T-cell (primary cell): ENCODE results near the gene CCDC70. TPM values are rescaled to one million over a fixed set of nuclear protein-coding genes. Genes with fewer than 3 reads are reported as not detected.

ENCODE experiments used
- ATAC-seq, 4 experiments: fragments of 200-7000 bp in 3 of 4; fragments of 150-1000 bp in 1 of 4; cut with Tn5 transposase; replicated peaks in 1 of 4; 1 replicate in 3 of 4; 2 replicates in 1 of 4; pipeline ENCODE4 v1.10.0; 2021; ENCODE audit warnings: moderate library complexity in 3 of 4, mild to moderate bottlenecking in 2 of 4, moderate number of reproducible peaks in 1 of 4
- CTCF ChIA-PET, 2 donors: fragments of 300-600 bp; sonication (Branson Sonifier 250); formaldehyde crosslinking; loops; one replicate each; lab custom pipeline; 2022; ENCODE audit warnings: antibody characterized with exemption in 2 of 2; lab: Charles Lee
- POLR2A ChIA-PET, 2 donors: fragments of 300-600 bp; sonication (Branson Sonifier 250); formaldehyde crosslinking; loops; one replicate each; lab custom pipeline; 2022; ENCODE audit warnings: antibody characterized with exemption in 2 of 2; lab: Charles Lee
- DNase-seq, 35 experiments: peaks; one replicate each; pipeline versions ENCODE4 v3.0.0 to v3.0.0-alpha.2; 2013 to 2023
- H3K27ac ChIP-seq: one replicate; pipeline ENCODE4 v1.5.1; 2013; ENCODE audit warnings: low read length
- H3K27me3 ChIP-seq, 2 experiments: replicated peaks in 1 of 2; 1 replicate in 1 of 2; 2 replicates in 1 of 2; pipeline versions ENCODE4 v1.6.1 to v1.7.0; 2013; ENCODE audit warnings: low read length in 1 of 2, mixed read lengths in 1 of 2; ENCODE audit not compliant: control insufficient read depth in 2 of 2, insufficient read depth in 2 of 2; ENCODE audit errors: extremely low read depth in 1 of 2
- H3K36me3 ChIP-seq, 2 donors: 1 replicate in 1 of 2; 2 replicates in 1 of 2; pipeline versions ENCODE4 v1.6.1 to v1.7.0; 2013; ENCODE audit warnings: low read length in 1 of 2; ENCODE audit not compliant: control insufficient read depth in 2 of 2, insufficient read depth in 1 of 2; ENCODE audit errors: extremely low read depth in 1 of 2
- H3K4me1 ChIP-seq, 2 experiments: 1 replicate in 1 of 2; 2 replicates in 1 of 2; pipeline versions ENCODE4 v1.6.1 to v1.7.0; 2013; ENCODE audit warnings: low read length in 2 of 2, mixed read lengths in 1 of 2; ENCODE audit not compliant: insufficient read depth in 2 of 2, control insufficient read depth in 1 of 2; ENCODE audit errors: extremely low read depth in 1 of 2
- H3K4me3 ChIP-seq, 2 donors: 1 replicate in 1 of 2; 2 replicates in 1 of 2; pipeline versions ENCODE4 v1.5.1 to v1.7.0; 2013; ENCODE audit warnings: mild to moderate bottlenecking in 2 of 2, low read length in 1 of 2, moderate library complexity in 1 of 2; ENCODE audit not compliant: control insufficient read depth in 1 of 2; ENCODE audit errors: extremely low read depth in 1 of 2
- H3K9me3 ChIP-seq: 2 replicates; pipeline ENCODE4 v1.7.0; 2013
- H3K27ac Mint-ChIP-seq, 2 donors: one replicate each; pipeline ENCODE4 v1.8.0; 2020 to 2021; ENCODE audit warnings: mild to moderate bottlenecking in 2 of 2, mixed read lengths in 2 of 2
- H3K27me3 Mint-ChIP-seq, 2 donors: one replicate each; pipeline ENCODE4 v1.8.0; 2021 to 2022; ENCODE audit warnings: mixed read lengths in 2 of 2
- H3K36me3 Mint-ChIP-seq: one replicate; pipeline ENCODE4 v1.8.0; 2021; ENCODE audit warnings: mixed read lengths
- H3K4me1 Mint-ChIP-seq, 3 donors: one replicate each; pipeline ENCODE4 v1.8.0; 2020 to 2022; ENCODE audit warnings: mixed read lengths in 3 of 3, mild to moderate bottlenecking in 1 of 3
- H3K4me3 Mint-ChIP-seq, 3 donors: one replicate each; pipeline ENCODE4 v1.8.0; 2020 to 2022; ENCODE audit warnings: mild to moderate bottlenecking in 3 of 3, mixed read lengths in 3 of 3, moderate library complexity in 3 of 3
- H3K9me3 Mint-ChIP-seq, 3 donors: one replicate each; pipeline ENCODE4 v1.8.0; 2020 to 2022; ENCODE audit warnings: mixed read lengths in 3 of 3
- WGBS: methylation state at CpG from one replicate; pipeline ENCODE4 v1.1.5; 2013; ENCODE audit warnings: missing lambda C conversion rate; ENCODE audit not compliant: insufficient coverage; 5-methylcytosine and 5-hydroxymethylcytosine counted together
- total RNA-seq, 35 experiments: library from RNA in 6 of 35; stranded (reverse) in 6 of 35; fragments of 120-200 nt in 1 of 35; gene quantifications; one replicate each; pipeline versions ENCODE4 v1.2.1 to v1.2.4 and lab custom pipeline; 2013 to 2026

Gene CCDC70
- total RNA-seq, 5 donors from 2014 or later (not counting 1 experiment from before 2014, with no cell fraction given) = not detected

DNA sequence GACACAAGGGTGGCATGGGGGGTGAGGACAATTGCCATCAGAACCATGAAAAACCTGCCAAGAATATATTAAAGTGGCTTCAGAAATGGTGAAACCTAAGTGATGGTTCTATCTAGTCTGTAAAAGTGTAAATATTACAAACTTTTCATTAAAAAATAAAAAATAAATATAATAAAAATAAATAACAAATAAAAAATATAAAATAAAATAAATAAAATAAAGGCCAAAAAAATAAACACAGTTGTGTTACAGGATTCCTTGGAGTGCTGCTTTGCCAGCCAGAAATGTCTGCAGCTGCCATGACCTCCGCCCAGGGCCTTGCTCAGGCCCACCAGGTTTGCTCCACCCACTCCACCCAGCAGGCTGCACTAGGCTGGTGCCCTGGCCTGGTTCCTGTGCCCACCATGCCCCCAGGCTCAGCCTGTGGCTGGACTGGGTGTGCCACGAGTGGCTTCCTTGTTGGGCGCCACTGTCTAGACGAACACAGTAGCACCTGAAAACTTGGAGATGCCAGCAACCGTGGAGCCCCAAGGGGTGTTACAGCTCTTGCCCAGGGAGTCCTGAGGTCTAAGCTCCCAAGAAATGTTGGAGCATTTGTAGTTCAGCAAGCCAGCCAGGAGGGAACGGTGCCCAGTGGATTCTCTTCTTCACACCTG is 20.9 kb downstream of the CCDC70 start:
- Mint-ChIP-seq H3K27ac (no peak overlapping the region), H3K36me3 (no peaks in the 10 kb centered on the region), H3K9me3 (peaks cover 0 to 18% (median 6%) of the 10 kb centered on the region in 3 donors), H3K4me3 (no peak overlapping the region), H3K27me3 (no peaks in the 10 kb centered on the region), H3K4me1 (no peaks in the 10 kb centered on the region)
- Histone ChIP-seq H3K4me1 (no peaks in the 10 kb centered on the region), H3K4me3 (no peak overlapping the region), H3K27me3 (no peaks in the 10 kb centered on the region), H3K9me3 (peaks cover 2% of the 10 kb centered on the region), H3K36me3 (peaks cover 0 to 4% of the 10 kb centered on the region in 2 donors), H3K27ac (no peak overlapping the region)
- DNase-seq (no peak), ATAC-seq (no peak)
- ChIA-PET CTCF (no interaction called here), POLR2A (no interaction called here)
- 89% methylated on average over 6 of the region's 6 CpGs for WGBS

DNA sequence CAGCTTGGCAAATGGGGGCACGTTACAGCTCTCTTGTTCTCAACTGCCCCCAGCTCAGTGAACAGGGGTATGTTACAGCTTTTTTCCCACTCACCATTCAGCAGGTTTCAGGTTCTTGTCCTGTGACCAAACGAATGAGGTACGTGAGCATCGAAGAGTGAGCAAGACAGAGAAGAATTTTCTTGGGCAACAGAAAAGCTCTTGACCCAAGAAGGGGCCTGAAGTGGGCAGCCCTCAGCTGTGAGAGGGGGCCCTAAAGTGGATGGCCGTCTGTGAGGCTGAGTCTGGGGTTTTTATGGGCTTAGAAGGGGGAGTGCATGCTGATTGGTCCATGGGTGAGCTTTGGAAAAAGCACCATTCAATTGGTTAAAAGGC is 21.4 kb downstream of the CCDC70 start:
- Histone ChIP-seq H3K4me3 (no peak overlapping the region), H3K9me3 (peaks cover 2% of the 10 kb centered on the region), H3K36me3 (peaks cover 0 to 4% of the 10 kb centered on the region in 2 donors), H3K27ac (no peak overlapping the region), H3K4me1 (no peaks in the 10 kb centered on the region), H3K27me3 (no peaks in the 10 kb centered on the region)
- CTCF ChIA-PET = no interaction called here
- no peaks in the 10 kb centered on the region for H3K4me1 Mint-ChIP-seq
- H3K27ac Mint-ChIP-seq = no peak overlapping the region
- DNase-seq (no peak), ATAC-seq (no peak)
- H3K36me3 Mint-ChIP-seq = no peaks in the 10 kb centered on the region
- H3K27me3 Mint-ChIP-seq = no peaks in the 10 kb centered on the region
- POLR2A ChIA-PET = no interaction called here
- H3K4me3 Mint-ChIP-seq = no peak overlapping the region
- peaks cover 0 to 18% (median 6%) of the 10 kb centered on the region in 3 donors for H3K9me3 Mint-ChIP-seq
- 75% methylated on average over 4 of the region's 5 CpGs for WGBS

DNA sequence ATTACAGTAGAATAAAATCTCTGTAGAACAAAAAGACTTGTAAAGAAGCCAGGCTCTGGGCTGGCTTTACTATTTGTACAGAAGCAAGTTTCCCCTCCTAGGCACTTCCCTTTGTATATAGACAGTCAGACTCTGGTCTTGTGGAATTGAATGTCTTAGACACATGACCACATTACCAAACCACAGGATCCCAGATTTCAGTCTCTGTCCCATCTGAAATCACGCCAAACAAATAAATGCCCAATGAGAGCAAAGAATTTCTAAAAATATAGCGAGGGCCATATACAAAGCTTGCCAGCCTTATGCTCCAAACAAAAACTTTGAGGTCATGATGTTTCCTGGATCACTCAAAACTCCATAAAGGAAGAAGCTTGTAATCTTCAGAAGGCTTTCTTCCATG is 23.9 kb downstream of the CCDC70 start:
- no peak overlapping the region for H3K27ac Mint-ChIP-seq
- Histone ChIP-seq H3K27ac (no peak overlapping the region), H3K27me3 (peaks cover 0 to 5% of the 10 kb centered on the region in 2 experiments), H3K4me1 (no peaks in the 10 kb centered on the region), H3K9me3 (peaks cover 2% of the 10 kb centered on the region), H3K4me3 (no peak overlapping the region), H3K36me3 (peaks cover 0 to 4% of the 10 kb centered on the region in 2 donors)
- DNase-seq = no peak
- ATAC-seq = no peak
- no peaks in the 10 kb centered on the region for H3K4me1 Mint-ChIP-seq
- H3K36me3 Mint-ChIP-seq = no peaks in the 10 kb centered on the region
- 86% methylated on average over 1 of the region's 2 CpGs for WGBS
- CTCF ChIA-PET = no interaction called here
- H3K27me3 Mint-ChIP-seq = peaks cover 0 to 3% of the 10 kb centered on the region in 2 donors
- POLR2A ChIA-PET = interaction anchor here in 1 of 2 donors (0.5 kb wide), 1 partner anchor 9 kb away, joined by 3 read pairs; no protein-coding TSS in a partner anchor
- peaks cover 0 to 18% (median 6%) of the 10 kb centered on the region in 3 donors for H3K9me3 Mint-ChIP-seq
- H3K4me3 Mint-ChIP-seq = no peak overlapping the region

DNA sequence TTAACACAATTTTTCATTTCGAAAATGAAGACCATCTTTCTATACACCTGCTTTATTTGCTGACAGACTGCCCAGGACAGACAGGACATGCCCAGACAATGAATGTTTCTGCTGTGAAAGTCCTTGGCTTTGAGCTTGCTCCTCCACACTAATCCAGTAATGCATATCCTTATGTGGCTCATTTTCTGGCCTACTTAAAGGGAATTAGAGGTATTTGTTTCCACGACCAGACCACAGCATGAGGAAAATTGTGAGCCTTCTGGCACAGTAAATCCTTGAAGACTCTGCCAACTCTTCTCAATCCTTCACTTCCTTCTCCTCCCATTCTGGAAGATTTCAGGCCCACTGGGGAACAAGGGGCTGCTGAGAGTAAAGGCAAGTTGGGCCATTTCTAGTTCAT is 25.7 kb downstream of the CCDC70 start:
- Histone ChIP-seq H3K4me1 (no peaks in the 10 kb centered on the region), H3K4me3 (no peak overlapping the region), H3K27me3 (peaks cover 0 to 5% of the 10 kb centered on the region in 2 experiments), H3K36me3 (peaks cover 0 to 4% of the 10 kb centered on the region in 2 donors), H3K9me3 (no peaks in the 10 kb centered on the region), H3K27ac (no peak overlapping the region)
- peaks cover 0 to 3% of the 10 kb centered on the region in 2 donors for H3K27me3 Mint-ChIP-seq
- no peak overlapping the region for H3K4me3 Mint-ChIP-seq
- H3K27ac Mint-ChIP-seq = no peak overlapping the region
- POLR2A ChIA-PET = no interaction called here
- CTCF ChIA-PET = no interaction called here
- peaks cover 0 to 7% (median 6%) of the 10 kb centered on the region in 3 donors for H3K9me3 Mint-ChIP-seq
- ATAC-seq (no peak), DNase-seq (no peak)
- no peaks in the 10 kb centered on the region for H3K4me1 Mint-ChIP-seq
- no peaks in the 10 kb centered on the region for H3K36me3 Mint-ChIP-seq
- WGBS = no CpG with 5 or more reads among the region's 2 CpGs

DNA sequence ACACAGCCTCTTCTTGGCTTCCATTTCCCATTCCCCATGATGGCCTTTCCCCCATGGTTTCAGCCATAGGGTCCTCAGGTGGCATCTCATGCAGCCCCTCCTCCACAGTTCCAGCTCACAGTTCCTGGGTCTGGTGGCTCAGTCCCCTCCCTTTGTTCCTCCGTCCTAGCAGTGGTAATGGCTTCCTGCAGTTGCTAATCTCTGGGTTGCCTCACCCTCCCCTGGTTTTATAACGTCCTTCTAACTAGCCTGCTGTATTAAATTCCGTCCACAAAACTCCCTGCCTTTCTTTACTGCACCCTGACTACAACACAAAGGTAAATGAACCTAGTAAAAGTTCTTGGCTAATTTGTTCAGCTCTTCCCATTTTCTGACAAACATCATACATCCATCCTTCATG is 30.9 kb downstream of the CCDC70 start:
- Histone ChIP-seq H3K4me1 (no peaks in the 10 kb centered on the region), H3K4me3 (no peak overlapping the region), H3K9me3 (no peaks in the 10 kb centered on the region), H3K36me3 (no peaks in the 10 kb centered on the region), H3K27me3 (peaks cover 0 to 16% of the 10 kb centered on the region in 2 experiments), H3K27ac (no peak overlapping the region)
- no peak for ATAC-seq
- POLR2A ChIA-PET = no interaction called here
- WGBS = 65% methylated on average over 3 of the region's 3 CpGs
- CTCF ChIA-PET = no interaction called here
- DNase-seq = no peak
- Mint-ChIP-seq H3K27ac (no peak overlapping the region), H3K9me3 (no peaks in the 10 kb centered on the region), H3K4me1 (peaks cover 0 to 4% (median 4%) of the 10 kb centered on the region in 3 donors), H3K4me3 (no peak overlapping the region), H3K36me3 (no peaks in the 10 kb centered on the region), H3K27me3 (peaks cover 5 to 16% of the 10 kb centered on the region in 2 donors)

DNA sequence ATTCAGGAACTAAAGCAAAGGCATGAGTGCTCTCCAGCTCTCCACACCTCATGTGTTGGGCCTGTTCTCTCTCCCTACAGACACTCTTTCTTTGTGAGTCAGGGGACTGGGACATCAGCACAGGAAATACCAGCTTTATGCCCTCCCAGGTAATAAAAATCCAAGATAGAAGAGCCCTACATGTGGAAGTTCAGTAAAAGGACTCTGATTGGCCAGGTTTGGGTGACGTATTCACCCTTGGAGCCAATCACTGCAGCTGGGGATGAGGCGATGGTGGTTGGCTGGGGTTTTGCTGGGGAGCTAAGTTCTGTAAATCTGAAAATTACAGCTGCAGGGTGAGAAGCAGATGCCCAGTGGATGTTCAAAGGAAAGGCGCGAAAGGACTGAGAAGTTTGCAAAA is 32.5 kb downstream of the CCDC70 start:
- ATAC-seq = no peak
- no peak overlapping the region for H3K27ac ChIP-seq

More for the DNA sequence above, 32.5 kb downstream of the CCDC70 start:
- POLR2A ChIA-PET = interaction anchor here in 1 of 2 donors (0.7 kb wide), 1 partner anchor 8 kb away, joined by 3 read pairs; no protein-coding TSS in a partner anchor
- no peak for DNase-seq
- CTCF ChIA-PET = no interaction called here
- no peak overlapping the region for H3K4me3 Mint-ChIP-seq
- H3K27me3 Mint-ChIP-seq = peaks cover 5 to 16% of the 10 kb centered on the region in 2 donors
- no peaks in the 10 kb centered on the region for H3K36me3 ChIP-seq
- no peaks in the 10 kb centered on the region for H3K9me3 ChIP-seq
- no peak overlapping the region for H3K4me3 ChIP-seq
- H3K27me3 ChIP-seq = peaks cover 0 to 16% of the 10 kb centered on the region in 2 experiments
- no peak overlapping the region for H3K27ac Mint-ChIP-seq
- H3K4me1 ChIP-seq = no peaks in the 10 kb centered on the region
- H3K9me3 Mint-ChIP-seq = no peaks in the 10 kb centered on the region
- H3K36me3 Mint-ChIP-seq = no peaks in the 10 kb centered on the region
- 94% methylated on average over 4 of the region's 4 CpGs for WGBS
- H3K4me1 Mint-ChIP-seq = peaks cover 0 to 4% (median 4%) of the 10 kb centered on the region in 3 donors
